Adrenal gland (tissue), 19 donors: ENCODE results near the gene KCNN4. TPM values are rescaled to one million over a fixed set of nuclear protein-coding genes. Genes with fewer than 3 reads are reported as not detected.
"Not testable (repeated sequence)": the region's sequence is repeated elsewhere in the genome, so short reads cannot be mapped to it uniquely, and the experiment has no call there.

ENCODE experiments used
- DNase-seq, 7 donors: peaks; one replicate each; pipeline ENCODE4 v3.0.0-alpha.2; 2019 to 2020
- H3K27ac ChIP-seq, 5 donors: fragments of 200-600 bp; sonication (generic) in 4 of 5; 1 replicate in 3 of 5; 2 replicates in 2 of 5; pipeline versions ENCODE4 v1.5.1 to v1.8.0; 2016 to 2020; ENCODE audit warnings: mild to moderate bottlenecking in 1 of 5
- H3K27me3 ChIP-seq: fragments of 200-600 bp; 2 replicates; pipeline ENCODE4 v1.8.0; 2021
- H3K36me3 ChIP-seq, 2 donors: fragments of 200-600 bp; replicated peaks in 1 of 2; 1 replicate in 1 of 2; 2 replicates in 1 of 2; pipeline versions ENCODE4 v1.5.1 to v1.8.0; 2018 to 2022
- H3K4me1 ChIP-seq, 2 donors: fragments of 200-600 bp; replicated peaks in 1 of 2; 1 replicate in 1 of 2; 2 replicates in 1 of 2; pipeline versions ENCODE4 v1.5.1 to v1.8.0; 2018 to 2021
- H3K4me3 ChIP-seq, 4 donors: fragments of 200-600 bp; sonication (generic) in 3 of 4; one replicate each; pipeline ENCODE4 v1.5.1; 2016 to 2018
- H3K9me3 ChIP-seq, 3 donors: fragments of 200-600 bp; sonication (generic) in 1 of 3; replicated peaks in 1 of 3; 1 replicate in 2 of 3; 2 replicates in 1 of 3; pipeline versions ENCODE4 v1.5.1 to v1.8.0; 2016 to 2021
- CTCF ChIP-seq, 6 experiments: fragments of 450-650 bp in 4 of 6; fragments of 200-600 bp in 2 of 6; sonication (generic) in 1 of 6; IDR thresholded peaks; 1 replicate in 5 of 6; 2 replicates in 1 of 6; pipeline versions ENCODE4 v1.5.1 to v1.8.0; 2016 to 2021; ENCODE audit warnings: antibody characterized with exemption in 6 of 6, mild to moderate bottlenecking in 2 of 6, moderate library complexity in 1 of 6
- POLR2A ChIP-seq, 2 donors: fragments of 450-650 bp; IDR thresholded peaks; one replicate each; pipeline ENCODE4 v1.6.1; 2017; ENCODE audit warnings: antibody characterized with exemption in 2 of 2, mild to moderate bottlenecking in 2 of 2, moderate library complexity in 1 of 2
- WGBS, 4 donors: extraction: QIAGEN DNeasy Blood & Tissue Kit in 2 of 4; methylation state at CpG; one replicate each; pipeline versions ENCODE4 v1.1.5 to v1.1.7; 2013 to 2017; 5-methylcytosine and 5-hydroxymethylcytosine counted together
- intact Hi-C, 2 donors: fragments of 100-400 bp; cut with DNase I; formaldehyde crosslinking; loops; one replicate each; pipeline versions ENCODE4 v1.14.1 to v1.15.0; 2022 to 2023
- long read RNA-seq, 10 donors: library from polyadenylated mRNA in 3 of 10; unstranded in 2 of 10; stranded (forward) in 1 of 10; transcript quantifications; one replicate each; pipeline ENCODE4 v2.0.0 and lab custom pipeline, GENCODE V29; 2021 to 2026
- polyA plus RNA-seq, 3 donors: library from polyadenylated mRNA; stranded (reverse); fragments of 200-250 nt in 2 of 3; fragments of 350-450 nt in 1 of 3; fragmentation: Illumina TruSeq in 1 of 3; extraction: RNeasy Lipid Tissue Mini Kit (QIAGEN cat#74804) in 1 of 3; gene quantifications; one replicate each; pipeline ENCODE4 v1.2.3, GENCODE V29; 2013 to 2014
- total RNA-seq, 9 donors: library from RNA; depleted of rRNA in 4 of 9; stranded (reverse); fragments of >200 nt in 4 of 9; fragments of 120-200 nt in 1 of 9; fragmentation: NEBNext Ultra II Directional in 1 of 9; extraction: Animal tissue kit (Norgen Biotek cat#: 25700) in 1 of 9; gene quantifications; one replicate each; pipeline versions ENCODE4 v1.1.0 to v1.2.4, GENCODE V29; 2013 to 2023
- donor health status: healthy with polysubstance abuse.
- donor health status: Bipolar disorder and iron deficiency.
- donor health status: DM: yes; HTN: yes; CAD: no.
- donor health status: DM: no; HTN: no; CAD: no.
- donor health status: DM: no; HTN: no; CAD: no.
- donor health status: DM: yes; HTN: yes; CAD: no.

KCNN4 gene
- 1 to 10 TPM in 3 of 9 donors, under 1 TPM in 6; 0.22 to 2.9 (median 0.52) TPM for total RNA-seq
- polyA plus RNA-seq, result 10 to 100 TPM in 1 of 3 donors, 1 to 10 TPM in 1, under 1 TPM in 1; 0.48 to 13.0 (median 3.2) TPM
- long read RNA-seq, donor 1, result 0 reads
- long read RNA-seq, donor 2, result 0 reads
- long read RNA-seq, donor 3, result 0 reads
- long read RNA-seq, donor 4, partial matches to known transcripts, result 0 of 1 reads
- long read RNA-seq, donor 4, other reads (novel, unspliced or antisense), result 1 of 1 reads
- long read RNA-seq, donor 5, result 0 reads
- long read RNA-seq, donor 6, result 0 reads
- long read RNA-seq, donor 7, result 0 reads
- long read RNA-seq, donor 8, result 0 reads
- long read RNA-seq, donor 9, result 0 reads
- long read RNA-seq, donor 10, result 0 reads

DNA sequence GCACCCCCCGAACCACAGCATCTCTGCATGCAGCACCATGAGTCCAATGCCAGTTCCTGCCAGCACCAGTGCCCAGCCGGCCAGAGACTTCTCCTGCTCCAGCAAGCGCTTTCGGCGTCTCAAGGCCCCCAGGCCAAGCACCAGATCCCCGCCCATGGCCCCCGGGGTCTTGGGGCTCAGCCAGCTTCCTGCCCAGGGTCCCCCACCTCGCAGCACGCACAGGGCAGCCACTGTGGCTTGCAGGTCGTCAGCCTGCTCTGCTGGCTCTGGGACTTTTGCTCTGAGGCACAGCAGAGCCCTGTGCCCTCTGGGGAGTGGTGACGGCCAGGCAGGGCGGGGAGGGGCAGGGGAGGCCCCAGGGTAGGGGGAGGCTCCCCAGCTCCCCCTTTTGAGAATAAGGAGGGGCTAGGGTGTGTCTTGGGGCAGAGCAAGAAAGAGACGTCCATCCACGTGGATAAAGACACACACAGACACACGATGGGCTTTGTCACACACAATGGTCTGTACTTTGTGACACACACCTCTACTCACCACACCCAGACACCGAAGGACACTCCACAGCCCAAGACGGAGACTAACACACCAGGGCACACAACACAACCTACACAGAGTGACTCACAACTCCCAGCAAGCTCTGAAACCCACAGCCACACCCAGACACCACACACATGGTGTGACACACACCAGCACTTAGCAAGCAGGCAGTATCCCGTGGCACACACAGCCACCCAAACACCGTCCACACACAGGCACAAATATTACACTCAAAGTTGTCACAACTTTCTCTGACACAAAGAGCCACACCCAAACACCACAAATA, at the start of gene KCNN4:
Gene KCNN4 (minus strand): TSS at position 268 of the 820 bp plus-strand sequence. CDS start 112 bp downstream, at position 156.
- WGBS, 4 donors, result 31 to 47% (median 32%) methylated on average over 8 to 19 of the region's 19 CpGs
- no peak for DNase-seq

GRCh38 chr19:43826787-43827754, 46.3 kb upstream of the KCNN4 start, which contains the start of gene ZNF283:
Gene ZNF283, plus strand, starts transcription at chr19:43827321. Its CDS starts 6,184 bp downstream, at chr19:43833505.
- Histone ChIP-seq H3K27ac (peak within 1 kb of the TSS in 3 of 5 donors; percentile 41 to 72 (median 42)), H3K4me1 (peaks cover 0 to 11% of the 10 kb centered on the region in 2 donors), H3K9me3 (no peaks in the 10 kb centered on the region), H3K36me3 (peaks cover 0 to 11% of the 10 kb centered on the region in 2 donors), H3K4me3 (peak within 1 kb of the TSS in 3 of 4 donors; percentile 69 to 77 (median 75)), H3K27me3 (peaks cover 3% of the 10 kb centered on the region)
- intact Hi-C loops, result no loop called here
- DNase-seq, result peak; percentile 90 to 97 (median 93)
- WGBS, 4 donors, result 6 to 11% (median 8%) methylated on average over 25 to 46 of the region's 46 CpGs
- TF ChIP-seq CTCF (IDR thresholded peaks at IDR 0.05) (no peak), POLR2A (IDR thresholded peaks at IDR 0.05) (peak in 1 of 2 donors; percentile 38)

More for the DNA sequence above, at the start of gene KCNN4:
- H3K4me1 ChIP-seq, result peaks cover 4 to 8% of the 10 kb centered on the region in 2 donors
- H3K27ac ChIP-seq, result no peak within 1 kb of the TSS
- intact Hi-C loops, result loop anchor here in 1 of 2 donors (5.0 kb wide), 1 partner anchor 34 kb away; no protein-coding TSS in a partner anchor
- TF ChIP-seq POLR2A (IDR thresholded peaks at IDR 0.05) (no peak), CTCF (IDR thresholded peaks at IDR 0.05) (no peak)
- H3K9me3 ChIP-seq, result no peaks in the 10 kb centered on the region
- H3K36me3 ChIP-seq, result no peaks in the 10 kb centered on the region
- H3K4me3 ChIP-seq, result peak within 1 kb of the TSS in 1 of 4 donors; percentile 15
- H3K27me3 ChIP-seq, result no peaks in the 10 kb centered on the region

GRCh38 chr19:43824572-43824971, 43.8 kb upstream of the KCNN4 start:
- H3K36me3 ChIP-seq, H3K9me3 ChIP-seq, intact Hi-C loops, H3K4me3 ChIP-seq, H3K27ac ChIP-seq, DNase-seq: not testable (repeated sequence)
- peaks cover 0 to 16% of the 10 kb centered on the region in 2 donors for H3K4me1 ChIP-seq
- 59 to 67% (median 61%) methylated on average over 4 of the region's 4 CpGs for WGBS, 4 donors
- peaks cover 10% of the 10 kb centered on the region for H3K27me3 ChIP-seq

DNA sequence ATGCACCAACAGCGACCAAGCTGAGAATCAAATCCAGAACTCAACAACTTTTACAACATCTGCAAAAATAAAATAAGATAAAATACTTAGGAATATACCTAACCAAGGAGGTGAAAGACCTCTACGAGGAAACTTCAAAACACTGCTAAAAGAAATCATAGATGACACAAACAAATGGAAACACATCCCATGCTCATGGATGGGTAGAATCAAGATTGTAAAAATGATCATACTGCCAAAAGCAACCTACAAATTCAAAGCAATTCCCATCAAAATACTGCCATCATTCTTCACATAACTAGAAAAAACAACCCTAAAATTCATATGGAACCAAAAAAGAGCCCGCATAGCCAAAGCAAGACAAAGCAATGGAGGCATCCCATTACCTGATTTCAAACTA, 43.1 kb upstream of the KCNN4 start:
- H3K36me3 ChIP-seq, intact Hi-C loops: not testable (repeated sequence)
- 75 to 82% (median 80%) methylated on average over 3 of the region's 3 CpGs for WGBS, 4 donors

More for the DNA sequence above, 43.1 kb upstream of the KCNN4 start:
- H3K4me3 ChIP-seq, DNase-seq, H3K27ac ChIP-seq, H3K9me3 ChIP-seq: not testable (repeated sequence)
- H3K27me3 ChIP-seq, result peaks cover 10% of the 10 kb centered on the region
- H3K4me1 ChIP-seq, result peaks cover 0 to 16% of the 10 kb centered on the region in 2 donors
